ENCODE measurements around the gene ACBD3. TPM values are rescaled to one million over a fixed set of nuclear protein-coding genes. Genes with fewer than 3 reads are reported as not detected.

The ACBD3 gene
- total RNA-seq, 6 experiments from 2014 or later: 14.6 to 23.6 (median 17.5) TPM

DNA sequence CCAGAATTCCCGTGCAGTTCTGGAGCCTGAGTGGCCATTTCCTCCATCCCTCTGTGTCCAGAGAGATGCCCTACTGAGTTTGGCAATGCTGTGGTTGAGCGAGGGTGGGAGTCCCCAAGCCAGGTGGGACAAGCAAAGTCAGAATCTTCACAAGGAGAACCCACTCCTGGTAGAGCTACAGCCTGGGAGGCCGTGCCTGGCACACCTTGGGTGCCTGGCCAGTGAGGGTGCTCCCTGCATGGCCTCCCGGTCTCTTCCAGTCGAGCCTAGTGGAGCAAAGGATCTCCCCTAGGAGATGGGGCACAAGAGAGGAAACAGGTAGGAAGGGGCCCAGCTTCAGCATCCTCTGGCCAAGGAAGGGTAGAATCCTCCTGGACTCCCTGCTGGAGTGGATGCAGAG, 66.1 kb downstream of the ACBD3 start:
- Histone ChIP-seq H3K27ac (no peak overlapping the region), H3K4me1 (no peaks in the 10 kb centered on the region), H3K9me3 (no peaks in the 10 kb centered on the region), H3K36me3 (no peaks in the 10 kb centered on the region), H3K4me3 (no peak overlapping the region), H3K27me3 (no peaks in the 10 kb centered on the region)
- WGBS (ENCODE audit: insufficient coverage, low coverage, low lambda C conversion rate, missing lambda C conversion rate): 100% methylated on average over 1 of the region's 5 CpGs
- TF ChIP-seq, protein P1, sequence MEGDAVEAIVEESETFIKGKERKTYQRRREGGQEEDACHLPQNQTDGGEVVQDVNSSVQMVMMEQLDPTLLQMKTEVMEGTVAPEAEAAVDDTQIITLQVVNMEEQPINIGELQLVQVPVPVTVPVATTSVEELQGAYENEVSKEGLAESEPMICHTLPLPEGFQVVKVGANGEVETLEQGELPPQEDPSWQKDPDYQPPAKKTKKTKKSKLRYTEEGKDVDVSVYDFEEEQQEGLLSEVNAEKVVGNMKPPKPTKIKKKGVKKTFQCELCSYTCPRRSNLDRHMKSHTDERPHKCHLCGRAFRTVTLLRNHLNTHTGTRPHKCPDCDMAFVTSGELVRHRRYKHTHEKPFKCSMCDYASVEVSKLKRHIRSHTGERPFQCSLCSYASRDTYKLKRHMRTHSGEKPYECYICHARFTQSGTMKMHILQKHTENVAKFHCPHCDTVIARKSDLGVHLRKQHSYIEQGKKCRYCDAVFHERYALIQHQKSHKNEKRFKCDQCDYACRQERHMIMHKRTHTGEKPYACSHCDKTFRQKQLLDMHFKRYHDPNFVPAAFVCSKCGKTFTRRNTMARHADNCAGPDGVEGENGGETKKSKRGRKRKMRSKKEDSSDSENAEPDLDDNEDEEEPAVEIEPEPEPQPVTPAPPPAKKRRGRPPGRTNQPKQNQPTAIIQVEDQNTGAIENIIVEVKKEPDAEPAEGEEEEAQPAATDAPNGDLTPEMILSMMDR (IDR thresholded peaks at IDR 0.05): no peak
- no peak for TF ChIP-seq POLR2A (IDR thresholded peaks at IDR 0.05)
- DNase-seq (no peak), ATAC-seq (no peak)
- intact Hi-C loops (cut with DNase I): loop anchor here (5.0 kb wide), 2 partner anchors 53 to 77 kb away; no protein-coding TSS in a partner anchor

DNA sequence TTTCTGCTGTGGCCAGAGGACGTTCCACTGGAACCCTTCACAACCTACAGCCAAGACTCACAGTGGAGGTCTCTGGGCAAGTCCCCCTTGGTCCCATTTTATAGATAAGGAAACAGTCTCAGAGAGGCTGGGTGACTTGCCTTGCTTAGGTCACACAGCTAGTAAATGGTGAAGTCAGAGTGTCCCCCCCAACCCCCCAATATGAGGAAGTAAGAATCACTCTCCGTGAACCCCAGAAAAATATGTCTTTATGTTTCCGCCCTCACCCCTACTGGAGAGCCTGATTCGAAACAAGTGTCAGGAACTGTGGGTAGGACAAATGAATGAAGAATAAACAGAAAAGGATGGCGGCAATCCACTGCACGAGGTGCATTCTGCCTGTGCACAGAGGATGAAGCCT, 67.4 kb downstream of the ACBD3 start:
- no peak for ATAC-seq

GRCh38 chr1:226118357-226118756, 68.2 kb downstream of the ACBD3 start:
- 88% methylated on average over 3 of the region's 4 CpGs for WGBS (ENCODE audit: insufficient coverage, low coverage, low lambda C conversion rate, missing lambda C conversion rate)
- no peak for ATAC-seq
- intact Hi-C loops (cut with DNase I): loop anchor here in 1 of 2 donors (5.0 kb wide), 2 partner anchors 41 to 126 kb away; no protein-coding TSS in a partner anchor

More for the DNA sequence above, 67.4 kb downstream of the ACBD3 start:
- Histone ChIP-seq H3K9me3 (no peaks in the 10 kb centered on the region), H3K36me3 (no peaks in the 10 kb centered on the region), H3K4me3 (no peak overlapping the region), H3K27ac (no peak overlapping the region), H3K27me3 (no peaks in the 10 kb centered on the region), H3K4me1 (no peaks in the 10 kb centered on the region)
- DNase-seq: no peak
- 82% methylated on average over 5 of the region's 6 CpGs for WGBS (ENCODE audit: insufficient coverage, low coverage, low lambda C conversion rate, missing lambda C conversion rate)
- TF ChIP-seq, protein P1 (IDR thresholded peaks at IDR 0.05): no peak
- TF ChIP-seq POLR2A (IDR thresholded peaks at IDR 0.05): no peak
- intact Hi-C loops (cut with DNase I): loop anchor here in 1 of 2 donors (5.0 kb wide), 2 partner anchors 42 to 127 kb away; no protein-coding TSS in a partner anchor

GRCh38 chr1:226117330-226117729, 69.2 kb downstream of the ACBD3 start:
- no peaks in the 10 kb centered on the region for H3K4me1 ChIP-seq
- no peak overlapping the region for H3K4me3 ChIP-seq
- intact Hi-C loops (cut with DNase I): loop anchor here in 1 of 2 donors (5.0 kb wide), 2 partner anchors 40 to 125 kb away; no protein-coding TSS in a partner anchor
- TF ChIP-seq POLR2A (IDR thresholded peaks at IDR 0.05): no peak
- TF ChIP-seq, protein P1 (IDR thresholded peaks at IDR 0.05): no peak
- H3K27me3 ChIP-seq: no peaks in the 10 kb centered on the region
- 67% methylated on average over 5 of the region's 6 CpGs for WGBS (ENCODE audit: insufficient coverage, low coverage, low lambda C conversion rate, missing lambda C conversion rate)
- H3K9me3 ChIP-seq: no peaks in the 10 kb centered on the region
- no peaks in the 10 kb centered on the region for H3K36me3 ChIP-seq
- ATAC-seq (no peak), DNase-seq (no peak)
- H3K27ac ChIP-seq: no peak overlapping the region

More at GRCh38 chr1:226118357-226118756, 68.2 kb downstream of the ACBD3 start:
- TF ChIP-seq POLR2A (IDR thresholded peaks at IDR 0.05): no peak
- TF ChIP-seq, protein P1 (IDR thresholded peaks at IDR 0.05): no peak
- Histone ChIP-seq H3K27ac (no peak overlapping the region), H3K9me3 (no peaks in the 10 kb centered on the region), H3K27me3 (no peaks in the 10 kb centered on the region), H3K4me1 (no peaks in the 10 kb centered on the region), H3K36me3 (no peaks in the 10 kb centered on the region), H3K4me3 (no peak overlapping the region)
- no peak for DNase-seq

All from right lobe of liver (tissue), 6 donors.